BLaER1 (cell line): ENCODE measurements around the gene DHX29.

Experiments
- H3K27ac ChIP-seq: shearing (Covaris generic); formaldehyde crosslinking; 2 replicates; pipeline ENCODE4 v1.8.1; 2022
- H3K27me3 ChIP-seq: shearing (Covaris generic); formaldehyde crosslinking; 2 replicates; pipeline ENCODE4 v1.8.1; 2022
- H3K36me3 ChIP-seq: shearing (Covaris generic); formaldehyde crosslinking; 2 replicates; pipeline ENCODE4 v1.8.1; 2022
- H3K4me1 ChIP-seq: shearing (Covaris generic); formaldehyde crosslinking; 2 replicates; pipeline ENCODE4 v1.8.1; 2022
- H3K4me2 ChIP-seq: shearing (Covaris generic); formaldehyde crosslinking; 2 replicates; pipeline ENCODE4 v1.8.1; 2022
- H3K4me3 ChIP-seq: shearing (Covaris generic); formaldehyde crosslinking; 2 replicates; pipeline ENCODE4 v1.8.1; 2022
- H3K9ac ChIP-seq: shearing (Covaris generic); formaldehyde crosslinking; 2 replicates; pipeline ENCODE4 v1.8.1; 2022
- H3K9me3 ChIP-seq: shearing (Covaris generic); formaldehyde crosslinking; 2 replicates; pipeline ENCODE4 v1.8.1; 2022
- H4K20me1 ChIP-seq: shearing (Covaris generic); formaldehyde crosslinking; 2 replicates; pipeline ENCODE4 v1.8.1; 2022
- Cebpa-rat ChIP-seq: shearing (Covaris generic); IDR thresholded peaks from 2 replicates; pipeline ENCODE4 v1.8.1; 2022

Gene DHX29

DNA sequence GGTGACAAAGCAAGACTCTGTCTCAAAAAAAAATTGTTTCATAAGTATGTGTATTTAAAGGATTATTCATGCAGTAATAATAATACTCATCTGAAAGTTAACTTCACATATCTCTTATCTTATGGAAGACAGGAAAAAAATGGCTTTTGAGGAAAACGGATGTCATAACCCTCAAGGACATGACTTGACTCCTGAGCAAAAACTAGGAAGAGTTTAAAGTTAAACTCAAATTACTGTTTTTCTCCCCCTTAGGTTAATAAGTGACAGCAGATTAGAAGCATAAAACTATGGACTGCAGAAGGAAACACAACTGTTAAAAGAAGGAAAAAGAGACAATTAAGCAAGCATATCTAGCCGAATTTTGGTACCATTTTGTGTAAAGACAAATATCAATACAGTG is 16.5 kb downstream of the DHX29 start:
- H3K9me3 ChIP-seq: no peaks in the 10 kb centered on the region
- H3K4me3 ChIP-seq: no peak overlapping the region
- H3K36me3 ChIP-seq: peaks cover 94% of the 10 kb centered on the region
- TF ChIP-seq Cebpa-rat: no peak
- no peak overlapping the region for H3K27ac ChIP-seq
- no peaks in the 10 kb centered on the region for H4K20me1 ChIP-seq
- H3K27me3 ChIP-seq: no peaks in the 10 kb centered on the region
- no peaks in the 10 kb centered on the region for H3K4me1 ChIP-seq
- no peak overlapping the region for H3K4me2 ChIP-seq
- H3K9ac ChIP-seq: no peak overlapping the region

- Histone ChIP-seq H3K4me2 (no peak overlapping the region), H3K27ac (no peak overlapping the region), H3K4me1 (no peaks in the 10 kb centered on the region), H3K9me3 (no peaks in the 10 kb centered on the region), H4K20me1 (no peaks in the 10 kb centered on the region), H3K36me3 (peaks cover 93% of the 10 kb centered on the region), H3K27me3 (no peaks in the 10 kb centered on the region), H3K9ac (no peak overlapping the region), H3K4me3 (no peak overlapping the region)
- TF ChIP-seq Cebpa-rat: no peak
Measured at GRCh38 chr5:55289808-55290207, 17.7 kb downstream of the DHX29 start.

DNA sequence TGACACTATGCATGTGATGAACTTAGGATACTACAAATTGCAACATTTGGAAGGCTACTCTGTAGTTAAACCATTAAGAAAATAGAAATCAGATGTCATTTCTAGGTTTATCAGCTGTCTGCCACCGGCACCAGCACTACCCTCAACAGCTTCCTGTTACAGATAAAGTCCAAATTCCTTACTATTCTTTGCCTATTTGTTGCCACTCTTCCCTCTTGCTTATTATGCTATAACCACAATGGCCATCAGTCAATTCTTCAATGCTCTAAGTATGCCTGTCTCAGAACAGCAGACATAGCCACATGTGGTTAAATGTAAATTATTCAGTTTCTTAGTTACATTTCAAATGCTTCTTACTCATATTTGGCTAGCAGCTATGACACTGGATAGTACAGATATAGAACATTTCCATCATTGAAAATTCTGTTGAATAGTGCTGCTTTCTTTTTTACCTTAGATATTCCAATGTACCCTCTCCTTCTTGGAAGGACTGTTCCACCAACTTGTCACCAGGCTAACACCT is 21.0 kb downstream of the DHX29 start:
- H3K36me3 ChIP-seq: peaks cover 83% of the 10 kb centered on the region
- no peak for TF ChIP-seq Cebpa-rat

GRCh38 chr5:55278778-55279177 is 28.7 kb downstream of the DHX29 start:
- no peak for TF ChIP-seq Cebpa-rat
- Histone ChIP-seq H3K36me3 (peaks cover 88% of the 10 kb centered on the region), H4K20me1 (no peaks in the 10 kb centered on the region), H3K9me3 (no peaks in the 10 kb centered on the region), H3K27ac (no peak overlapping the region), H3K27me3 (no peaks in the 10 kb centered on the region), H3K4me2 (no peak overlapping the region), H3K9ac (no peak overlapping the region), H3K4me3 (no peak overlapping the region), H3K4me1 (no peaks in the 10 kb centered on the region)

More for the DNA sequence above, 21.0 kb downstream of the DHX29 start:
- Histone ChIP-seq H3K27ac (no peak overlapping the region), H4K20me1 (no peaks in the 10 kb centered on the region), H3K9ac (no peak overlapping the region), H3K4me1 (no peaks in the 10 kb centered on the region), H3K9me3 (no peaks in the 10 kb centered on the region), H3K4me3 (no peak overlapping the region), H3K4me2 (no peak overlapping the region), H3K27me3 (no peaks in the 10 kb centered on the region)

GRCh38 chr5:55276771-55277170 is 30.7 kb downstream of the DHX29 start:
- Histone ChIP-seq H3K27me3 (no peaks in the 10 kb centered on the region), H3K9ac (no peak overlapping the region), H3K4me2 (no peak overlapping the region), H3K36me3 (peaks cover 90% of the 10 kb centered on the region), H3K27ac (no peak overlapping the region), H3K9me3 (no peaks in the 10 kb centered on the region), H4K20me1 (no peaks in the 10 kb centered on the region), H3K4me3 (no peak overlapping the region), H3K4me1 (no peaks in the 10 kb centered on the region)
- TF ChIP-seq Cebpa-rat: no peak

- Histone ChIP-seq H3K27me3 (no peaks in the 10 kb centered on the region), H3K36me3 (peaks cover 70% of the 10 kb centered on the region), H4K20me1 (no peaks in the 10 kb centered on the region)
Measured at GRCh38 chr5:55258339-55258738, 49.2 kb downstream of the DHX29 start.

GRCh38 chr5:55254802-55255201 is 52.7 kb downstream of the DHX29 start:
- Histone ChIP-seq H3K4me1 (no peaks in the 10 kb centered on the region), H3K27me3 (no peaks in the 10 kb centered on the region), H3K4me3 (no peak overlapping the region), H3K4me2 (no peak overlapping the region), H3K9me3 (no peaks in the 10 kb centered on the region), H3K9ac (no peak overlapping the region), H4K20me1 (no peaks in the 10 kb centered on the region), H3K36me3 (peaks cover 51% of the 10 kb centered on the region), H3K27ac (no peak overlapping the region)
- TF ChIP-seq Cebpa-rat: no peak

More at GRCh38 chr5:55258339-55258738, 49.2 kb downstream of the DHX29 start:
- Histone ChIP-seq H3K27ac (no peak overlapping the region), H3K9me3 (no peaks in the 10 kb centered on the region), H3K9ac (no peak overlapping the region), H3K4me2 (no peak overlapping the region), H3K4me1 (no peaks in the 10 kb centered on the region), H3K4me3 (no peak overlapping the region)
- TF ChIP-seq Cebpa-rat: no peak

- Histone ChIP-seq H3K9me3 (peaks cover 19% of the 10 kb centered on the region), H4K20me1 (no peaks in the 10 kb centered on the region)
- no peak for TF ChIP-seq Cebpa-rat
Measured at GRCh38 chr5:55250064-55250463, 57.4 kb downstream of the DHX29 start.

DNA sequence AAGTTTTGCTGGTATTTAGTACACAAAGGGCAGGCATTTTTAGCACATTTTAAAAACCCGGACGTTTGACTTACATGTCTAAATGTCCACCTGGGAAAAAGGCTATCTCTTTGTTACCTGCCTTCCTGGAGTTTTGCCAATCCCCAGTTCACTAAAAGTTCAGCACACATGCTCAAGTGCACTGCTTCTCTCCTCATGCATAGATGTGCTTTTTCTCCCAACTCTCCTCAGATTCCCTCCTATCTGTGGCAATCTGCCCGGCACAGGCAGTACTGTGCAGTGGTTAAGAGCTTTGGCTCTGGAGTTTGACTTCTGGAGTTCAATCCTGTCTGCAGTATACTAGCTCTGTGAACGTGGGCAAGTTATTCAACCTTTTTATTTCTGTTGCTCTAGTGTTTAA is 65.7 kb downstream of the DHX29 start:
- H3K27ac ChIP-seq: no peak overlapping the region
- no peak overlapping the region for H3K4me3 ChIP-seq
- H4K20me1 ChIP-seq: no peaks in the 10 kb centered on the region
- H3K4me1 ChIP-seq: no peaks in the 10 kb centered on the region
- no peak overlapping the region for H3K9ac ChIP-seq
- no peak for TF ChIP-seq Cebpa-rat
- no peak overlapping the region for H3K4me2 ChIP-seq
- H3K9me3 ChIP-seq: no peaks in the 10 kb centered on the region
- H3K27me3 ChIP-seq: no peaks in the 10 kb centered on the region
- H3K36me3 ChIP-seq: no peaks in the 10 kb centered on the region

More at GRCh38 chr5:55250064-55250463, 57.4 kb downstream of the DHX29 start:
- H3K27me3 ChIP-seq: no peaks in the 10 kb centered on the region
- no peak overlapping the region for H3K9ac ChIP-seq
- no peaks in the 10 kb centered on the region for H3K4me1 ChIP-seq
- no peak overlapping the region for H3K4me2 ChIP-seq
- H3K4me3 ChIP-seq: no peak overlapping the region
- H3K36me3 ChIP-seq: peaks cover 10% of the 10 kb centered on the region
- no peak overlapping the region for H3K27ac ChIP-seq

DNA sequence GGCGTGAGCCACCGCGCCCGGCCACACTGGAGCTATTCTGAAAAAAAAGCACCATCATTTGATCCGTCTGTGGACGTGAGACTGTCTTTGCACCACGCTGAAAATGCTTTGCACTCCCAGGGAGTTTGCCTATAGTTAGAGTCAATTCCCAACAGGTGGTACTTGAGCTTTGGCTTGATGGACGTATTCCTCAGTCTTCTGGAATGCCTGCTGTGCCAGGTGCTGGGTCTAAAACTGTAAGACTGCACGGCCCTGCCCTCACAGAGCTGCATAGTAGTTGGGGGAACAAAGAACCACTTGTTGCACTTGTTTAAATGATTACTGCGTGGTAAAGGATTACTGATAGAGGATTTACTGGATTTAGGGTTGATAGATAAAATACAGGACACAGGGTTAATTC is 70.7 kb downstream of the DHX29 start:
- Histone ChIP-seq H3K4me3 (no peak overlapping the region), H3K4me2 (no peak overlapping the region), H3K36me3 (no peaks in the 10 kb centered on the region), H3K4me1 (peaks cover 25% of the 10 kb centered on the region), H3K27me3 (peaks cover 36% of the 10 kb centered on the region), H3K27ac (no peak overlapping the region), H4K20me1 (peaks cover 25% of the 10 kb centered on the region), H3K9ac (no peak overlapping the region), H3K9me3 (no peaks in the 10 kb centered on the region)
- no peak for TF ChIP-seq Cebpa-rat
